GM10266 (cell line): ENCODE data around the gene C1QTNF2.

Experiments used
- DNase-seq: peaks from one replicate; pipeline ENCODE4 v3.0.0; 2012; ENCODE audit errors: extremely low spot score
- TF ChIP-seq, protein P1 (sequence below): IDR thresholded peaks from 2 replicates; pipeline ENCODE4 v1.5.1; 2012; ENCODE audit warnings: mild to moderate bottlenecking, low read depth; ENCODE audit not compliant: control insufficient read depth, insufficient read depth; ENCODE audit errors: missing control alignments

C1QTNF2 gene

DNA sequence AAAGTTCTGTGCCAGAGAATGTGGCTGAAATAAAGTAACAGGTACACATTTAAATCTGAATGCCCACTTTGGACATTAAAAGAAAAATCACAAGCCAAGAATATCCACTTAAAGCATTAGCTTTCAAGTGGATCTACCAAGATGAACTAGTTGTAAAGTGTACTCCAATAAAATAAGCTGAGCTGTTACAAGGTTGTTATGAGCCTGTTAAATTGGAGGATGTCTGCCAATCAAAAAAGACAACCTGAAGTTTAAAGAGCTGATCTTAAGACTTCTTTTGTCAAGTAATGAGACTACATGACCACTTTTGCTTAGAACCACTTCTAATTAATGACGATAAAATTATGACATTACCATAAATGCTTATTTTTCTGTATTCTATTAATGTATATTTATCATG lies 27.1 kb upstream of the C1QTNF2 start:
- no peak for DNase-seq
- TF ChIP-seq, protein P1, sequence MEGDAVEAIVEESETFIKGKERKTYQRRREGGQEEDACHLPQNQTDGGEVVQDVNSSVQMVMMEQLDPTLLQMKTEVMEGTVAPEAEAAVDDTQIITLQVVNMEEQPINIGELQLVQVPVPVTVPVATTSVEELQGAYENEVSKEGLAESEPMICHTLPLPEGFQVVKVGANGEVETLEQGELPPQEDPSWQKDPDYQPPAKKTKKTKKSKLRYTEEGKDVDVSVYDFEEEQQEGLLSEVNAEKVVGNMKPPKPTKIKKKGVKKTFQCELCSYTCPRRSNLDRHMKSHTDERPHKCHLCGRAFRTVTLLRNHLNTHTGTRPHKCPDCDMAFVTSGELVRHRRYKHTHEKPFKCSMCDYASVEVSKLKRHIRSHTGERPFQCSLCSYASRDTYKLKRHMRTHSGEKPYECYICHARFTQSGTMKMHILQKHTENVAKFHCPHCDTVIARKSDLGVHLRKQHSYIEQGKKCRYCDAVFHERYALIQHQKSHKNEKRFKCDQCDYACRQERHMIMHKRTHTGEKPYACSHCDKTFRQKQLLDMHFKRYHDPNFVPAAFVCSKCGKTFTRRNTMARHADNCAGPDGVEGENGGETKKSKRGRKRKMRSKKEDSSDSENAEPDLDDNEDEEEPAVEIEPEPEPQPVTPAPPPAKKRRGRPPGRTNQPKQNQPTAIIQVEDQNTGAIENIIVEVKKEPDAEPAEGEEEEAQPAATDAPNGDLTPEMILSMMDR = no peak

GRCh38 chr5:160395111-160395510 lies 24.7 kb upstream of the C1QTNF2 start:
- TF ChIP-seq, protein P1 = no peak
- DNase-seq = no peak

- DNase-seq = peak; percentile 17
- TF ChIP-seq, protein P1 = peak; percentile 31
Observed at GRCh38 chr5:160390787-160391696, 20.6 kb upstream of the C1QTNF2 start.

DNA sequence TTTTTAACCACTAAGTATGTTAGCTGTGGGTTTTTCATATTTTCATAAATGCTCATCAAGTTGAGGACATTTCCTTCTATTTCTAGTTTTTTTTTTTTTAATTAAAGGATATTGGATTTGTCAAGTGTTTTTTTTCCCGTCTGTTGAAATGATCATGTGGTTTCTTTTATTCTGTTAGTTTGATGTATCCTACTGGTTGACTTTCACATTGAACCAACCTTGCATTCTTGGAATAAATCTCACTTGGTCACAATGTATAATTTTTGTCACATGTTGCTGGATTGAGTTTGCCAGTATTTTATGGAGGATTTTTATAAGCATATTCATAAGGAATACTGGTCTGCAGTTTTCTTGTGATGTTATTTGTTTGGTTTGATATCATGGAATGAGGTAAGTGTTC lies 17.0 kb upstream of the C1QTNF2 start:
- no peak for DNase-seq
- TF ChIP-seq, protein P1 = no peak

- no peak for DNase-seq
Observed at GRCh38 chr5:160385496-160385895, 15.1 kb upstream of the C1QTNF2 start.

GRCh38 chr5:160384681-160385080 lies 14.3 kb upstream of the C1QTNF2 start:
- DNase-seq = no peak
- TF ChIP-seq, protein P1 = no peak

More at GRCh38 chr5:160385496-160385895, 15.1 kb upstream of the C1QTNF2 start:
- TF ChIP-seq, protein P1 = no peak

DNA sequence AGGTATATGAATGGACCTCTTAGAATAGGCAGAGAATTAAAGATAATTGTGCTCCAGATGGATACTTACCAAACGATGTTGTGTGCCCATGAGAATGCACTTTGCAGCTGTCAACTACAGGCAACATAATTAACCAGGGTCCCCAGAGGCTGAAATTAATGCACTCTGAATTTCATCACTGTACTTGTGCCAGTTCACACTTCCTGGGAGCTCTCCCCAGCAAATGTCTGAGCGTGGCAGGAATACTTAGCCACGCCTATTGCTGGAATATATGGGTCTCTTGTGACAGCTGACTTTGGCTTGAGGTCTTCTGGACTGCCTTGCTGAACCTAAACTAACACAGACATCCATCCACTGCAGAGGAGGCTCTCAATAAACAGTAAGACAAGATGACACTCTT lies 11.9 kb upstream of the C1QTNF2 start:
- TF ChIP-seq, protein P1 = no peak
- DNase-seq = no peak
